Calu3 (cell line): ENCODE data around the gene KRTAP10-4. TPM values are rescaled to one million over a fixed set of nuclear protein-coding genes. Genes with fewer than 3 reads are reported as not detected.

Source experiments
- BruUV-seq: library from RNA; stranded (reverse); fragments of 400-500 nt; replicated peaks from 2 replicates; lab custom pipeline; 2021; lab: Mats Ljungman, UMichigan
- CTCF ChIA-PET: fragments of 300-600 bp; sonication (Branson Sonifier 250); formaldehyde crosslinking; loops from one replicate; lab custom pipeline; 2022; ENCODE audit warnings: antibody characterized with exemption; lab: Charles Lee
- DNase-seq: peaks from one replicate; pipeline ENCODE4 v3.0.0; 2022
- H3K27ac Mint-ChIP-seq: one replicate; pipeline ENCODE4 v1.8.0; 2022; ENCODE audit warnings: mixed read lengths; ENCODE audit not compliant: unreplicated experiment
- H3K27me3 Mint-ChIP-seq: one replicate; pipeline ENCODE4 v1.8.0; 2022; ENCODE audit warnings: mixed read lengths; ENCODE audit not compliant: unreplicated experiment
- H3K36me3 Mint-ChIP-seq: one replicate; pipeline ENCODE4 v1.8.0; 2022; ENCODE audit warnings: mild to moderate bottlenecking, moderate library complexity, mixed read lengths; ENCODE audit not compliant: insufficient read depth, unreplicated experiment
- H3K4me1 Mint-ChIP-seq: one replicate; pipeline ENCODE4 v1.8.0; 2022; ENCODE audit warnings: mild to moderate bottlenecking, low read depth, mixed read lengths; ENCODE audit not compliant: unreplicated experiment
- H3K4me3 Mint-ChIP-seq: one replicate; pipeline ENCODE4 v1.8.0; 2022; ENCODE audit warnings: mild to moderate bottlenecking, low read depth, moderate library complexity, mixed read lengths; ENCODE audit not compliant: unreplicated experiment
- H3K9me3 Mint-ChIP-seq: one replicate; pipeline ENCODE4 v1.8.0; 2022; ENCODE audit warnings: low read depth, mixed read lengths; ENCODE audit not compliant: unreplicated experiment
- CTCF ChIP-seq: fragments of 200-600 bp; IDR thresholded peaks from one replicate; pipeline ENCODE4 v1.8.0; 2022; ENCODE audit warnings: antibody characterized with exemption; ENCODE audit not compliant: unreplicated experiment
- intact Hi-C: fragments of 100-400 bp; cut with micrococcal nuclease; formaldehyde crosslinking; loops from one replicate; pipeline ENCODE4 v1.10.0; 2022; ENCODE audit not compliant: unreplicated experiment
- total RNA-seq: library from RNA; stranded (reverse); gene quantifications from 2 replicates; pipeline ENCODE4 v1.2.3, GENCODE V29; 2022

The KRTAP10-4 gene
- total RNA-seq, 1 experiment from 2014 or later = not detected

GRCh38 chr21:44618504-44618903 is 45.0 kb downstream of the KRTAP10-4 start:
- H3K4me1 Mint-ChIP-seq = no peaks in the 10 kb centered on the region
- H3K27me3 Mint-ChIP-seq = peaks cover 55% of the 10 kb centered on the region
- no TSS peak for BruUV-seq
- H3K4me3 Mint-ChIP-seq = no peak overlapping the region
- no peak for TF ChIP-seq CTCF
- CTCF ChIA-PET = no interaction called here
- H3K36me3 Mint-ChIP-seq = peaks cover 5% of the 10 kb centered on the region
- no peak overlapping the region for H3K27ac Mint-ChIP-seq
- H3K9me3 Mint-ChIP-seq = peaks cover 15% of the 10 kb centered on the region
- DNase-seq = no peak
- intact Hi-C loops = no loop called here

- TF ChIP-seq CTCF = no peak
- Mint-ChIP-seq H3K4me3 (no peak overlapping the region), H3K9me3 (peaks cover 19% of the 10 kb centered on the region), H3K27me3 (peaks cover 57% of the 10 kb centered on the region), H3K27ac (no peak overlapping the region), H3K4me1 (no peaks in the 10 kb centered on the region), H3K36me3 (peaks cover 5% of the 10 kb centered on the region)
- BruUV-seq = no TSS peak
- CTCF ChIA-PET = no interaction called here
- DNase-seq = no peak
- intact Hi-C loops = no loop called here
Measured at GRCh38 chr21:44618909-44619308, 45.4 kb downstream of the KRTAP10-4 start.

- H3K27ac Mint-ChIP-seq = no peak overlapping the region
- no peak for DNase-seq
- peaks cover 66% of the 10 kb centered on the region for H3K27me3 Mint-ChIP-seq
- CTCF ChIA-PET = no interaction called here
- intact Hi-C loops = no loop called here
- no peaks in the 10 kb centered on the region for H3K4me1 Mint-ChIP-seq
- H3K4me3 Mint-ChIP-seq = no peak overlapping the region
- peaks cover 5% of the 10 kb centered on the region for H3K36me3 Mint-ChIP-seq
- BruUV-seq = no TSS peak
- TF ChIP-seq CTCF = no peak
- peaks cover 25% of the 10 kb centered on the region for H3K9me3 Mint-ChIP-seq
Measured at GRCh38 chr21:44619886-44620285, 46.4 kb downstream of the KRTAP10-4 start.

GRCh38 chr21:44623575-44623974 is 50.0 kb downstream of the KRTAP10-4 start:
- CTCF ChIA-PET = no interaction called here
- no peak overlapping the region for H3K4me3 Mint-ChIP-seq
- H3K9me3 Mint-ChIP-seq = peaks cover 25% of the 10 kb centered on the region
- intact Hi-C loops = no loop called here
- H3K36me3 Mint-ChIP-seq = peaks cover 5% of the 10 kb centered on the region
- no peak for TF ChIP-seq CTCF
- peaks cover 54% of the 10 kb centered on the region for H3K27me3 Mint-ChIP-seq
- no peak overlapping the region for H3K27ac Mint-ChIP-seq
- no peak for DNase-seq
- BruUV-seq = no TSS peak
- H3K4me1 Mint-ChIP-seq = no peaks in the 10 kb centered on the region

Other genes starting within 250 kb of the KRTAP10-4 start
- 7.5 and 8.6 TPM in 2 replicates for gene CFAP410, start 234.3 kb upstream of the KRTAP10-4 start, total RNA-seq
- gene TRPM2, start 220.1 kb upstream of the KRTAP10-4 start, total RNA-seq = not detected in 2 replicates
- 0.40 and 0.61 TPM in 2 replicates for gene LRRC3, start 118.2 kb upstream of the KRTAP10-4 start, total RNA-seq
- gene KRTAP10-1, start 33.5 kb upstream of the KRTAP10-4 start, total RNA-seq = not detected in 2 replicates
- not detected in 2 replicates for gene KRTAP10-2, start 22.2 kb upstream of the KRTAP10-4 start, total RNA-seq
- not detected in 2 replicates for gene KRTAP10-3, start 14.9 kb upstream of the KRTAP10-4 start, total RNA-seq
- not detected in 2 replicates for gene KRTAP10-5, start 6.9 kb downstream of the KRTAP10-4 start, total RNA-seq
- not detected in 2 replicates for gene KRTAP10-6, start 18.8 kb downstream of the KRTAP10-4 start, total RNA-seq
- not detected in 2 replicates for gene KRTAP10-7, start 26.9 kb downstream of the KRTAP10-4 start, total RNA-seq
- not detected in 2 replicates for gene KRTAP10-8, start 38.4 kb downstream of the KRTAP10-4 start, total RNA-seq
- not detected in 2 replicates for gene KRTAP10-9, start 53.4 kb downstream of the KRTAP10-4 start, total RNA-seq
- not detected in 2 replicates for gene KRTAP10-10, start 63.6 kb downstream of the KRTAP10-4 start, total RNA-seq
- gene KRTAP10-11, start 72.7 kb downstream of the KRTAP10-4 start, total RNA-seq = not detected in 2 replicates
- not detected in 2 replicates for gene KRTAP12-4, start 80.9 kb downstream of the KRTAP10-4 start, total RNA-seq
- gene KRTAP12-3, start 84.2 kb downstream of the KRTAP10-4 start, total RNA-seq = not detected in 2 replicates
- gene KRTAP12-2, start 93.2 kb downstream of the KRTAP10-4 start, total RNA-seq = not detected in 2 replicates
- not detected in 2 replicates for gene KRTAP12-1, start 108.4 kb downstream of the KRTAP10-4 start, total RNA-seq
- gene KRTAP10-12, start 123.4 kb downstream of the KRTAP10-4 start, total RNA-seq = not detected in 2 replicates
- gene TSPEAR, start 137.8 kb downstream of the KRTAP10-4 start, total RNA-seq = not detected in 2 replicates
- 61.7 and 70.8 TPM in 2 replicates for gene UBE2G2, start 228.1 kb downstream of the KRTAP10-4 start, total RNA-seq
- gene SUMO3, start 244.3 kb downstream of the KRTAP10-4 start, total RNA-seq = 56.7 and 58.1 TPM in 2 replicates